MCF 10A (cell line): Measurements from ENCODE around the gene CACNA2D3. TPM values are rescaled to one million over a fixed set of nuclear protein-coding genes. Genes with fewer than 3 reads are reported as not detected.

ENCODE experiments used
- Bru-seq: library from RNA; stranded (reverse); fragments of 400-500 nt; gene quantifications from one replicate; lab custom pipeline; 2021; lab: Mats Ljungman, UMichigan
- BruChase-seq, 2 experiments: library from RNA; stranded (reverse); fragments of 400-500 nt; gene quantifications; one replicate each; lab custom pipeline; 2021; lab: Mats Ljungman, UMichigan
- BruUV-seq: library from RNA; stranded (reverse); fragments of 400-500 nt; replicated peaks from 2 replicates; lab custom pipeline; 2021; lab: Mats Ljungman, UMichigan
- CTCF ChIA-PET: fragments of 300-600 bp; sonication (Branson Sonifier 250); formaldehyde crosslinking; extraction: SDS; loops from one replicate; lab custom pipeline; 2021; ENCODE audit warnings: antibody characterized with exemption, inconsistent platforms; lab: Yijun Ruan, JAX
- POLR2A ChIA-PET: fragments of 300-600, 350-650 bp; sonication (Branson Sonifier 250); formaldehyde crosslinking; extraction: SDS; loops from one replicate; lab custom pipeline; 2020; ENCODE audit warnings: antibody characterized with exemption, inconsistent platforms; lab: Yijun Ruan, JAX
- DNase-seq: peaks from one replicate; pipeline ENCODE4 v3.0.0-alpha.2; 2018; ENCODE audit not compliant: unreplicated experiment
- H3K27ac Mint-ChIP-seq: one replicate; pipeline ENCODE4 v1.8.0; 2022; ENCODE audit warnings: mild to moderate bottlenecking, low read depth, mixed read lengths; ENCODE audit not compliant: unreplicated experiment
- H3K27me3 Mint-ChIP-seq: one replicate; pipeline ENCODE4 v1.8.0; 2022; ENCODE audit warnings: mixed read lengths; ENCODE audit not compliant: insufficient read depth, unreplicated experiment
- H3K36me3 Mint-ChIP-seq: one replicate; pipeline ENCODE4 v1.8.0; 2022; ENCODE audit warnings: mild to moderate bottlenecking, moderate library complexity, mixed read lengths; ENCODE audit not compliant: insufficient read depth, unreplicated experiment
- H3K4me1 Mint-ChIP-seq: one replicate; pipeline ENCODE4 v1.8.0; 2022; ENCODE audit warnings: mixed read lengths; ENCODE audit not compliant: insufficient read depth, unreplicated experiment
- H3K4me3 Mint-ChIP-seq: one replicate; pipeline ENCODE4 v1.8.0; 2022; ENCODE audit warnings: mild to moderate bottlenecking, moderate library complexity, mixed read lengths; ENCODE audit not compliant: unreplicated experiment
- H3K9me3 Mint-ChIP-seq: one replicate; pipeline ENCODE4 v1.8.0; 2022; ENCODE audit warnings: mixed read lengths; ENCODE audit not compliant: unreplicated experiment
- CTCF ChIP-seq: fragments of 200-600 bp; IDR thresholded peaks from one replicate; pipeline ENCODE4 v1.8.0; 2022; ENCODE audit warnings: antibody characterized with exemption, mild to moderate bottlenecking; ENCODE audit not compliant: unreplicated experiment
- intact Hi-C: fragments of 100-400 bp; cut with micrococcal nuclease; formaldehyde crosslinking; loops from 2 replicates; pipeline ENCODE4 v1.14.1; 2022
- long read RNA-seq: library from polyadenylated mRNA; stranded (forward); transcript quantifications from one replicate; pipeline ENCODE4 v2.0.0, GENCODE V29; 2022
- total RNA-seq: library from RNA; stranded (reverse); gene quantifications from 2 replicates; pipeline ENCODE4 v1.2.3, GENCODE V29; 2022

The CACNA2D3 gene
- total RNA-seq: 1.5 and 2.3 TPM in 2 replicates
- percentile 21 among the genes with signal in this experiment for Bru-seq, nascent RNA
- BruChase-seq, experiment 1, labeled RNA remaining after a 6-hour chase: percentile 13 among the genes with signal in this experiment
- percentile 18 among the genes with signal in this experiment for BruChase-seq, experiment 2, labeled RNA remaining after a 2-hour chase
- long read RNA-seq, partial matches to known transcripts: 1 of 16 reads
- long read RNA-seq, other reads (novel, unspliced or antisense): 15 of 16 reads

GRCh38 chr3:54122324-54123002 lies at the start of gene CACNA2D3:
Gene CACNA2D3, plus strand, starts transcription at chr3:54122552.
- no peak within 1 kb of the TSS for H3K27ac Mint-ChIP-seq

GRCh38 chr3:54073386-54073785 lies 49.0 kb upstream of the CACNA2D3 start:
- H3K36me3 Mint-ChIP-seq: no peaks in the 10 kb centered on the region
- ChIA-PET POLR2A (no interaction called here), CTCF (no interaction called here)
- no peaks in the 10 kb centered on the region for H3K9me3 Mint-ChIP-seq
- H3K4me3 Mint-ChIP-seq: no peak overlapping the region
- H3K27ac Mint-ChIP-seq: no peak overlapping the region
- TF ChIP-seq CTCF: no peak
- intact Hi-C loops: no loop called here
- H3K4me1 Mint-ChIP-seq: no peaks in the 10 kb centered on the region
- no TSS peak for BruUV-seq
- no peaks in the 10 kb centered on the region for H3K27me3 Mint-ChIP-seq
- DNase-seq: no peak

More at GRCh38 chr3:54122324-54123002, at the start of gene CACNA2D3:
- DNase-seq: no peak
- Mint-ChIP-seq H3K9me3 (no peaks in the 10 kb centered on the region), H3K4me1 (peaks cover 5% of the 10 kb centered on the region), H3K4me3 (peak within 1 kb of the TSS; percentile 25), H3K27me3 (peaks cover 42% of the 10 kb centered on the region), H3K36me3 (no peaks in the 10 kb centered on the region)
- POLR2A ChIA-PET: interaction anchor here (0.7 kb wide), 1 partner anchor 94 kb away, joined by 3 read pairs; no protein-coding TSS in a partner anchor
- no peak for TF ChIP-seq CTCF
- no TSS peak for BruUV-seq
- CTCF ChIA-PET: no interaction called here
- intact Hi-C loops: no loop called here

GRCh38 chr3:54079314-54079713 lies 43.0 kb upstream of the CACNA2D3 start:
- TF ChIP-seq CTCF: no peak
- Mint-ChIP-seq H3K4me3 (no peak overlapping the region), H3K27ac (no peak overlapping the region), H3K36me3 (no peaks in the 10 kb centered on the region), H3K9me3 (no peaks in the 10 kb centered on the region), H3K4me1 (no peaks in the 10 kb centered on the region), H3K27me3 (no peaks in the 10 kb centered on the region)
- no peak for DNase-seq
- ChIA-PET CTCF (no interaction called here), POLR2A (no interaction called here)
- intact Hi-C loops: no loop called here
- no TSS peak for BruUV-seq

DNA sequence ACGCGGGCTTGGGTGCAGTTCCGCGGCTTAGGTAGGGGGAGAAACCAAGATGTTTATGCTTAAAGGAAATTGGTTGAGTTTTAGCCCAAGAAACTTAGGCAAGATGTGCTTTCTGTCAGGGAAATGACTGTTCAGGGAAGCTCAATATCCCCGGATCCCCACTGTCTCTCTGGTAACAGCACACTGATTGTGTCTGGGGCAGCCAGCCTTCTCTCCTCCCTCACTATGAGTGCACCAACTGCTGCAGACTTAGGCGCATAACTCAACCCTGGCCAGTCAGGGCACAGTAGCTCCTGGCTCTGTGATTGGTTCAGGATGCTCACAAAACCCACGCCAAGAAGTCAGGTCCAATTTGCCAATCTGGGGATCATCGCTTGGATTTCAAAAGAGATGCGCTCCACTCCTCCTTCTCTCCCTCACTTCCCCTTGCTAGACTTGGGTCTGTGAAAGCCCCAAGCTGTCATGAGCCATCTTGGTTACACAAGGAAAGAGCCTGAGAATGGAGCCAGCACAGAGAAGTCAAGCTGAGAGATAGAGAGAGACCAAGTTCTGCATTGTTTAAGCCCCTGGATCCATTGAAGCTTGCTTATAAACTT lies 42.5 kb upstream of the CACNA2D3 start:
- H3K4me3 Mint-ChIP-seq: no peak overlapping the region
- H3K9me3 Mint-ChIP-seq: no peaks in the 10 kb centered on the region
- no peak for TF ChIP-seq CTCF
- BruUV-seq: no TSS peak
- ChIA-PET CTCF (interaction anchor here (0.7 kb wide), 1 partner anchor 68 kb away, joined by 3 read pairs; no protein-coding TSS in a partner anchor), POLR2A (no interaction called here)
- no peaks in the 10 kb centered on the region for H3K4me1 Mint-ChIP-seq
- H3K36me3 Mint-ChIP-seq: no peaks in the 10 kb centered on the region
- no peak for DNase-seq
- no peaks in the 10 kb centered on the region for H3K27me3 Mint-ChIP-seq
- no peak overlapping the region for H3K27ac Mint-ChIP-seq
- intact Hi-C loops: no loop called here
